Liver (tissue), 10 donors: ENCODE measurements around the gene NMUR1. TPM values are rescaled to one million over a fixed set of nuclear protein-coding genes. Genes with fewer than 3 reads are reported as not detected.
A peak's percentile ranks its signal among the peaks of the same experiment; 100 is the strongest.

Source experiments
- DNase-seq: peaks from one replicate; pipeline ENCODE4 v3.0.0-alpha.2; 2017; ENCODE audit warnings: low spot score
- H3K27ac ChIP-seq, 2 donors: one replicate each; pipeline ENCODE4 v1.7.0; 2013; ENCODE audit warnings: inconsistent platforms in 2 of 2, low read length in 2 of 2, control low read depth in 1 of 2, low read depth in 1 of 2, mild to moderate bottlenecking in 1 of 2
- H3K27me3 ChIP-seq, 4 donors: one replicate each; pipeline versions ENCODE4 v1.6.1 to v1.7.0; 2013; ENCODE audit warnings: low read length in 3 of 4, inconsistent platforms in 1 of 4, mild to moderate bottlenecking in 1 of 4, moderate library complexity in 1 of 4; ENCODE audit not compliant: control insufficient read depth in 4 of 4, insufficient read depth in 4 of 4
- H3K36me3 ChIP-seq, 4 donors: one replicate each; pipeline versions ENCODE4 v1.6.1 to v1.7.0; 2013; ENCODE audit warnings: low read length in 3 of 4, mild to moderate bottlenecking in 3 of 4, low read depth in 1 of 4, moderate library complexity in 1 of 4; ENCODE audit not compliant: control insufficient read depth in 4 of 4, insufficient read depth in 3 of 4
- H3K4me1 ChIP-seq, 4 donors: one replicate each; pipeline versions ENCODE4 v1.6.1 to v1.7.0; 2013; ENCODE audit warnings: low read length in 3 of 4, mild to moderate bottlenecking in 3 of 4, moderate library complexity in 1 of 4; ENCODE audit not compliant: control insufficient read depth in 4 of 4, insufficient read depth in 4 of 4
- H3K4me3 ChIP-seq, 3 donors: one replicate each; pipeline versions ENCODE4 v1.6.1 to v1.7.0; 2013; ENCODE audit warnings: low read length in 3 of 3, control low read depth in 1 of 3, low read depth in 1 of 3, mild to moderate bottlenecking in 1 of 3
- H3K9ac ChIP-seq, 2 donors: one replicate each; pipeline ENCODE4 v1.7.0; 2013; ENCODE audit warnings: low read length in 2 of 2, mild to moderate bottlenecking in 2 of 2, moderate library complexity in 2 of 2, control low read depth in 1 of 2, low read depth in 1 of 2
- H3K9me3 ChIP-seq, 4 donors: one replicate each; pipeline versions ENCODE4 v1.6.1 to v1.7.0; 2013; ENCODE audit warnings: low read length in 3 of 4; ENCODE audit not compliant: control insufficient read depth in 4 of 4
- ATF3 ChIP-seq: IDR thresholded peaks from 2 replicates; pipeline ENCODE4 v1.6.1; 2016; ENCODE audit warnings: antibody characterized with exemption
- CTCF ChIP-seq: fragments of 150-350 bp; IDR thresholded peaks from 2 replicates; pipeline ENCODE4 v1.5.1; 2017; ENCODE audit warnings: improper control_type of control experiment, low read depth, low read length; ENCODE audit not compliant: missing input control
- EGR1 ChIP-seq, 2 donors: IDR thresholded peaks; 2 replicates each; pipeline ENCODE4 v1.6.1; 2016 to 2018; ENCODE audit warnings: antibody characterized with exemption in 2 of 2, low read depth in 2 of 2
- FOXA1 ChIP-seq: IDR thresholded peaks from 2 replicates; pipeline ENCODE4 v1.6.1; 2016; ENCODE audit warnings: antibody characterized with exemption
- FOXA2 ChIP-seq: IDR thresholded peaks from 2 replicates; pipeline ENCODE4 v1.6.1; 2016; ENCODE audit warnings: antibody characterized with exemption
- GABPA ChIP-seq, 2 donors: IDR thresholded peaks in 1 of 2; conservative IDR thresholded peaks in 1 of 2; 2 replicates each; pipeline ENCODE4 v1.6.1; 2016; ENCODE audit warnings: antibody characterized with exemption in 2 of 2, mild to moderate bottlenecking in 1 of 2, moderate library complexity in 1 of 2
- HNF4A ChIP-seq, 2 donors: conservative IDR thresholded peaks; 2 replicates each; pipeline ENCODE4 v1.6.1; 2016; ENCODE audit warnings: antibody characterized with exemption in 2 of 2, mild to moderate bottlenecking in 2 of 2
- HNF4G ChIP-seq: IDR thresholded peaks from 2 replicates; pipeline ENCODE4 v1.6.1; 2016; ENCODE audit warnings: antibody characterized with exemption
- JUND ChIP-seq, 2 donors: IDR thresholded peaks; 2 replicates each; pipeline ENCODE4 v1.6.1; 2016; ENCODE audit warnings: antibody characterized with exemption in 2 of 2
- MAX ChIP-seq: IDR thresholded peaks from 2 replicates; pipeline ENCODE4 v1.6.1; 2016; ENCODE audit warnings: antibody characterized with exemption
- NR2F2 ChIP-seq: IDR thresholded peaks from 2 replicates; pipeline ENCODE4 v1.6.1; 2016; ENCODE audit warnings: antibody characterized with exemption
- RAD21 ChIP-seq, 2 donors: IDR thresholded peaks; 2 replicates each; pipeline ENCODE4 v1.6.1; 2016; ENCODE audit warnings: antibody characterized with exemption in 2 of 2, mild to moderate bottlenecking in 2 of 2
- REST ChIP-seq: IDR thresholded peaks from 2 replicates; pipeline ENCODE4 v1.6.1; 2016; ENCODE audit warnings: antibody characterized with exemption, mild to moderate bottlenecking
- RXRA ChIP-seq, 2 donors: IDR thresholded peaks; 2 replicates each; pipeline ENCODE4 v1.6.1; 2017 to 2018; ENCODE audit warnings: antibody characterized with exemption in 2 of 2, mild to moderate bottlenecking in 1 of 2
- SP1 ChIP-seq: IDR thresholded peaks from 2 replicates; pipeline ENCODE4 v1.6.1; 2018; ENCODE audit warnings: antibody characterized with exemption, mild to moderate bottlenecking
- TAF1 ChIP-seq: conservative IDR thresholded peaks from 2 replicates; pipeline ENCODE4 v1.6.1; 2016; ENCODE audit warnings: antibody characterized with exemption, mild to moderate bottlenecking
- YY1 ChIP-seq: IDR thresholded peaks from 2 replicates; pipeline ENCODE4 v1.6.1; 2016; ENCODE audit warnings: antibody characterized with exemption, mild to moderate bottlenecking
- ZBTB33 ChIP-seq: IDR thresholded peaks from 2 replicates; pipeline ENCODE4 v1.6.1; 2016; ENCODE audit warnings: antibody characterized with exemption
- WGBS: extraction: QIAGEN DNeasy Blood & Tissue Kit; methylation state at CpG from one replicate; pipeline ENCODE4 v1.1.7; 2013; 5-methylcytosine and 5-hydroxymethylcytosine counted together
- polyA plus RNA-seq, 2 donors: library from polyadenylated mRNA; stranded (reverse) in 1 of 2; unstranded in 1 of 2; fragments of 200-250 nt in 1 of 2; fragments of >200 nt in 1 of 2; fragmentation: Nextera tagmentation in 1 of 2; extraction: Ambion mirVana in 1 of 2; gene quantifications; one replicate each; pipeline versions ENCODE4 v1.2.1 to v1.2.3, GENCODE V29; 2013 to 2015
- small RNA-seq: library from RNA; depleted of rRNA; stranded (forward); fragments of <200 nt; gene quantifications from one replicate; pipeline ENCODE3, GENCODE V24; 2014
- total RNA-seq, 2 donors: library from RNA; depleted of rRNA; stranded (reverse); fragments of >200 nt; gene quantifications; one replicate each; pipeline ENCODE4 v1.2.3, GENCODE V29; 2014
- donor health status: healthy.
- donor health status: healthy.
- donor health status: healthy.
- donor health status: healthy.
- donor health status: healthy.

The NMUR1 gene
- total and polyA plus RNA-seq, 4 donors = 0.23 to 0.84 (median 0.52) TPM

- TF ChIP-seq RXRA (IDR thresholded peaks at IDR 0.05) (no peak), GABPA (IDR thresholded peaks at IDR 0.05 in 1 of 2, conservative IDR thresholded peaks at IDR 0.05 in 1 of 2) (no peak)
Observed at GRCh38 chr2:231476920-231477319, 53.3 kb downstream of the NMUR1 start.

GRCh38 chr2:231475965-231476364, 54.3 kb downstream of the NMUR1 start:
- Histone ChIP-seq H3K9me3 (no peaks in the 10 kb centered on the region), H3K9ac (no peak overlapping the region), H3K4me1 (no peaks in the 10 kb centered on the region), H3K4me3 (no peak overlapping the region), H3K27me3 (no peaks in the 10 kb centered on the region), H3K36me3 (no peaks in the 10 kb centered on the region), H3K27ac (no peak overlapping the region)
- DNase-seq = no peak
- no peak for TF ChIP-seq RXRA (IDR thresholded peaks at IDR 0.05)
- TF ChIP-seq GABPA (IDR thresholded peaks at IDR 0.05 in 1 of 2, conservative IDR thresholded peaks at IDR 0.05 in 1 of 2) = no peak
- no peak for TF ChIP-seq HNF4A (conservative IDR thresholded peaks at IDR 0.05)
- no peak for TF ChIP-seq REST
- no peak for TF ChIP-seq FOXA1
- TF ChIP-seq EGR1 (IDR thresholded peaks at IDR 0.05; ENCODE audit: low read depth in 2 of 2) = no peak
- TF ChIP-seq NR2F2 = no peak
- no peak for TF ChIP-seq ATF3
- TF ChIP-seq JUND (IDR thresholded peaks at IDR 0.05) = no peak
- TF ChIP-seq HNF4G = no peak
- no peak for TF ChIP-seq SP1
- no peak for TF ChIP-seq MAX
- no peak for TF ChIP-seq ZBTB33
- no peak for TF ChIP-seq CTCF
- no peak for TF ChIP-seq TAF1
- TF ChIP-seq YY1 = no peak
- TF ChIP-seq RAD21 (IDR thresholded peaks at IDR 0.05) = no peak
- no peak for TF ChIP-seq FOXA2
- 72% methylated on average over 3 of the region's 3 CpGs for WGBS

More at GRCh38 chr2:231476920-231477319, 53.3 kb downstream of the NMUR1 start:
- H3K9ac ChIP-seq = no peak overlapping the region
- H3K27me3 ChIP-seq = no peaks in the 10 kb centered on the region
- 83% methylated on average over 3 of the region's 3 CpGs for WGBS
- H3K9me3 ChIP-seq = no peaks in the 10 kb centered on the region
- H3K27ac ChIP-seq = no peak overlapping the region
- H3K4me3 ChIP-seq = no peak overlapping the region
- H3K36me3 ChIP-seq = no peaks in the 10 kb centered on the region
- no peak for DNase-seq
- no peaks in the 10 kb centered on the region for H3K4me1 ChIP-seq

Small RNA genes within 50 kb of the gene (small RNA-seq; reads per million reads assigned to genes)
- 0.24 reads per million, percentile 14 among the genes with 10 or more reads in this experiment for gene RNU2-22P

Other genes starting within 250 kb of the NMUR1 start
- gene B3GNT7, start 134.7 kb downstream of the NMUR1 start, total RNA-seq = 1 to 10 TPM; 1.1 to 1.7 TPM
- under 1 TPM; 0.74 to 0.96 TPM for gene B3GNT7, start 134.7 kb downstream of the NMUR1 start, polyA plus RNA-seq
- 10 to 100 TPM; 83.1 to 93.0 TPM for gene NCL, start 66.0 kb downstream of the NMUR1 start, total RNA-seq
- 100 to 1,000 TPM; 121 to 139 TPM for gene NCL, start 66.0 kb downstream of the NMUR1 start, polyA plus RNA-seq
- not detected for gene TEX44, start 62.4 kb upstream of the NMUR1 start, total RNA-seq
- gene TEX44, start 62.4 kb upstream of the NMUR1 start, polyA plus RNA-seq = not detected
- 100 to 1,000 TPM; 201 to 422 TPM for gene PTMA, start 178.1 kb upstream of the NMUR1 start, total RNA-seq
- 100 to 1,000 TPM; 310 to 523 TPM for gene PTMA, start 178.1 kb upstream of the NMUR1 start, polyA plus RNA-seq